ENCODE data around the gene DRD2. TPM values are rescaled to one million over a fixed set of nuclear protein-coding genes. Genes with fewer than 3 reads are reported as not detected.
A peak's percentile ranks its signal among the peaks of the same experiment; 100 is the strongest.

DRD2 gene
- total RNA-seq, 1 donor from 2014 or later: not detected

GRCh38 chr11:113394919-113395318, 80.3 kb downstream of the DRD2 start:
- H3K9me3 Mint-ChIP-seq (ENCODE audit: low read depth): no peaks in the 10 kb centered on the region
- no peaks in the 10 kb centered on the region for H3K36me3 Mint-ChIP-seq (ENCODE audit: low read depth)
- no peak for DNase-seq (ENCODE audit: low spot score)
- no peaks in the 10 kb centered on the region for H3K4me1 Mint-ChIP-seq (ENCODE audit: low read depth)
- peaks cover 11% of the 10 kb centered on the region for H3K27me3 Mint-ChIP-seq (ENCODE audit: low read depth)
- no peak overlapping the region for H3K27ac Mint-ChIP-seq (ENCODE audit: unreplicated experiment)
- no peak overlapping the region for H3K4me3 Mint-ChIP-seq (ENCODE audit: unreplicated experiment)
- no peak for TF ChIP-seq CTCF (IDR thresholded peaks at IDR 0.05)

- no peaks in the 10 kb centered on the region for H3K9me3 Mint-ChIP-seq (ENCODE audit: low read depth)
- H3K27me3 Mint-ChIP-seq (ENCODE audit: low read depth): peaks cover 11% of the 10 kb centered on the region
- H3K4me1 Mint-ChIP-seq (ENCODE audit: low read depth): no peaks in the 10 kb centered on the region
- H3K36me3 Mint-ChIP-seq (ENCODE audit: low read depth): no peaks in the 10 kb centered on the region
- no peak for DNase-seq (ENCODE audit: low spot score)
- TF ChIP-seq CTCF (IDR thresholded peaks at IDR 0.05): no peak
- no peak overlapping the region for H3K4me3 Mint-ChIP-seq (ENCODE audit: unreplicated experiment)
- no peak overlapping the region for H3K27ac Mint-ChIP-seq (ENCODE audit: unreplicated experiment)
Measured at GRCh38 chr11:113393501-113393985, 81.7 kb downstream of the DRD2 start.

- Mint-ChIP-seq H3K4me1 (ENCODE audit: low read depth) (no peaks in the 10 kb centered on the region), H3K4me3 (ENCODE audit: unreplicated experiment) (no peak overlapping the region), H3K36me3 (ENCODE audit: low read depth) (no peaks in the 10 kb centered on the region), H3K27ac (ENCODE audit: unreplicated experiment) (no peak overlapping the region), H3K27me3 (ENCODE audit: low read depth) (peaks cover 11% of the 10 kb centered on the region), H3K9me3 (ENCODE audit: low read depth) (no peaks in the 10 kb centered on the region)
- TF ChIP-seq CTCF (IDR thresholded peaks at IDR 0.05): no peak
- no peak for DNase-seq (ENCODE audit: low spot score)
Measured at GRCh38 chr11:113392236-113392921, 82.8 kb downstream of the DRD2 start.

GRCh38 chr11:113389272-113389671, 85.9 kb downstream of the DRD2 start:
- TF ChIP-seq CTCF (IDR thresholded peaks at IDR 0.05): no peak
- no peaks in the 10 kb centered on the region for H3K36me3 Mint-ChIP-seq (ENCODE audit: low read depth)
- H3K4me3 Mint-ChIP-seq (ENCODE audit: unreplicated experiment): no peak overlapping the region
- H3K27ac Mint-ChIP-seq (ENCODE audit: unreplicated experiment): no peak overlapping the region
- H3K9me3 Mint-ChIP-seq (ENCODE audit: low read depth): no peaks in the 10 kb centered on the region
- H3K4me1 Mint-ChIP-seq (ENCODE audit: low read depth): peaks cover 6% of the 10 kb centered on the region
- H3K27me3 Mint-ChIP-seq (ENCODE audit: low read depth): peaks cover 11% of the 10 kb centered on the region
- no peak for DNase-seq (ENCODE audit: low spot score)

GRCh38 chr11:113387605-113388211, 87.5 kb downstream of the DRD2 start, which contains the start of gene ANKK1:
Gene ANKK1 (plus strand): TSS chr11:113387779. CDS start chr11:113387885, 106 bp downstream.
- no peaks in the 10 kb centered on the region for H3K36me3 Mint-ChIP-seq (ENCODE audit: low read depth)
- no peak within 1 kb of the TSS for H3K27ac Mint-ChIP-seq (ENCODE audit: unreplicated experiment)
- TF ChIP-seq CTCF (IDR thresholded peaks at IDR 0.05): peak; percentile 56
- peaks cover 5% of the 10 kb centered on the region for H3K27me3 Mint-ChIP-seq (ENCODE audit: low read depth)
- H3K4me3 Mint-ChIP-seq (ENCODE audit: unreplicated experiment): no peak within 1 kb of the TSS
- peaks cover 6% of the 10 kb centered on the region for H3K4me1 Mint-ChIP-seq (ENCODE audit: low read depth)
- no peak for DNase-seq (ENCODE audit: low spot score)
- H3K9me3 Mint-ChIP-seq (ENCODE audit: low read depth): no peaks in the 10 kb centered on the region
